GM03348 (cell line): Measurements from ENCODE around the gene ADAMTSL1.

Experiments used
- DNase-seq: peaks from one replicate; pipeline ENCODE4 v3.0.0; 2012; ENCODE audit warnings: low spot score

The ADAMTSL1 gene

GRCh38 chr9:18662320-18662719 lies 188.4 kb downstream of the ADAMTSL1 start:
- DNase-seq: no peak

GRCh38 chr9:18665947-18666346 lies 192.0 kb downstream of the ADAMTSL1 start:
- DNase-seq: no peak

GRCh38 chr9:18666348-18666747 lies 192.4 kb downstream of the ADAMTSL1 start:
- DNase-seq: no peak

GRCh38 chr9:18666986-18667772 lies 193.2 kb downstream of the ADAMTSL1 start:
- DNase-seq: no peak

GRCh38 chr9:18668944-18669343 lies 195.0 kb downstream of the ADAMTSL1 start:
- no peak for DNase-seq

- no peak for DNase-seq
Observed at GRCh38 chr9:18672706-18673105, 198.8 kb downstream of the ADAMTSL1 start.

GRCh38 chr9:18673179-18673578 lies 199.2 kb downstream of the ADAMTSL1 start:
- DNase-seq: no peak

GRCh38 chr9:18675332-18675731 lies 201.4 kb downstream of the ADAMTSL1 start:
- DNase-seq: no peak

- no peak for DNase-seq
Observed at GRCh38 chr9:18675973-18676372, 202.0 kb downstream of the ADAMTSL1 start.

GRCh38 chr9:18676525-18676924 lies 202.6 kb downstream of the ADAMTSL1 start:
- no peak for DNase-seq

GRCh38 chr9:18678821-18679590 lies 205.1 kb downstream of the ADAMTSL1 start:
- no peak for DNase-seq

- no peak for DNase-seq
Observed at GRCh38 chr9:18682907-18683306, 209.0 kb downstream of the ADAMTSL1 start.

GRCh38 chr9:18683312-18683711 lies 209.4 kb downstream of the ADAMTSL1 start:
- no peak for DNase-seq

- DNase-seq: no peak
Observed at GRCh38 chr9:18683851-18684250, 209.9 kb downstream of the ADAMTSL1 start.

GRCh38 chr9:18684593-18685317 lies 210.8 kb downstream of the ADAMTSL1 start:
- no peak for DNase-seq

- DNase-seq: no peak
Observed at GRCh38 chr9:18688581-18689565, 214.9 kb downstream of the ADAMTSL1 start.

- DNase-seq: peak; percentile 32
Observed at GRCh38 chr9:18689921-18690320, 216.0 kb downstream of the ADAMTSL1 start.

GRCh38 chr9:18692268-18692667 lies 218.3 kb downstream of the ADAMTSL1 start:
- no peak for DNase-seq

GRCh38 chr9:18692962-18693361 lies 219.0 kb downstream of the ADAMTSL1 start:
- no peak for DNase-seq

- no peak for DNase-seq
Observed at GRCh38 chr9:18694959-18695668, 221.2 kb downstream of the ADAMTSL1 start.

GRCh38 chr9:18698992-18699391 lies 225.0 kb downstream of the ADAMTSL1 start:
- no peak for DNase-seq
